ENCODE results near the gene PDLIM1.

GRCh38 chr10:95291365-95292039 lies 699 bp upstream of the PDLIM1 start:
- TF ChIP-seq CTCF (IDR thresholded peaks at IDR 0.05; ENCODE audit: low read length) (no peak), EZH2 (IDR thresholded peaks at IDR 0.05; ENCODE audit: borderline replicate concordance, low read length) (no peak)
